ENCODE data around the gene ELP5.

The ELP5 gene

GRCh38 chr17:7253082-7253481 is 1.1 kb downstream of the ELP5 start:
- DNase-seq (ENCODE audit: extremely low read depth, insufficient read length), result no peak
- no peaks in the 10 kb centered on the region for H3K27me3 ChIP-seq (replicated peaks; ENCODE audit: control insufficient read depth, insufficient read depth, low read length)
- H3K36me3 ChIP-seq (ENCODE audit: control insufficient read depth, insufficient read depth, low read length), result peaks cover 14% of the 10 kb centered on the region
- no peak for TF ChIP-seq CTCF (IDR thresholded peaks at IDR 0.05; ENCODE audit: insufficient read depth, low read length, poor library complexity, severe bottlenecking)
- H3K4me3 ChIP-seq (replicated peaks; ENCODE audit: low read depth, low read length), result peak overlapping the region; percentile 92

GRCh38 chr17:7254511-7254910 is 2.5 kb downstream of the ELP5 start:
- H3K27me3 ChIP-seq (replicated peaks; ENCODE audit: control insufficient read depth, insufficient read depth, low read length), result no peaks in the 10 kb centered on the region
- TF ChIP-seq CTCF (IDR thresholded peaks at IDR 0.05; ENCODE audit: insufficient read depth, low read length, poor library complexity, severe bottlenecking), result no peak
- H3K36me3 ChIP-seq (ENCODE audit: control insufficient read depth, insufficient read depth, low read length), result peaks cover 18% of the 10 kb centered on the region
- DNase-seq (ENCODE audit: extremely low read depth, insufficient read length), result no peak
- H3K4me3 ChIP-seq (replicated peaks; ENCODE audit: low read depth, low read length), result no peak overlapping the region

- H3K27me3 ChIP-seq (replicated peaks; ENCODE audit: control insufficient read depth, insufficient read depth, low read length), result no peaks in the 10 kb centered on the region
- peaks cover 20% of the 10 kb centered on the region for H3K36me3 ChIP-seq (ENCODE audit: control insufficient read depth, insufficient read depth, low read length)
- DNase-seq (ENCODE audit: extremely low read depth, insufficient read length), result no peak
- no peak for TF ChIP-seq CTCF (IDR thresholded peaks at IDR 0.05; ENCODE audit: insufficient read depth, low read length, poor library complexity, severe bottlenecking)
- H3K4me3 ChIP-seq (replicated peaks; ENCODE audit: low read depth, low read length), result no peak overlapping the region
Observed at GRCh38 chr17:7256766-7257456, 4.9 kb downstream of the ELP5 start.

GRCh38 chr17:7258731-7259554 is 6.9 kb downstream of the ELP5 start:
- no peak for DNase-seq (ENCODE audit: extremely low read depth, insufficient read length)
- Histone ChIP-seq H3K36me3 (ENCODE audit: control insufficient read depth, insufficient read depth, low read length) (peaks cover 20% of the 10 kb centered on the region), H3K27me3 (replicated peaks; ENCODE audit: control insufficient read depth, insufficient read depth, low read length) (peaks cover 2% of the 10 kb centered on the region; the same call in 1 of the 2 replicates), H3K4me3 (replicated peaks; ENCODE audit: low read depth, low read length) (no peak overlapping the region)
- no peak for TF ChIP-seq CTCF (IDR thresholded peaks at IDR 0.05; ENCODE audit: insufficient read depth, low read length, poor library complexity, severe bottlenecking)

GRCh38 chr17:7259555-7259889 is 7.5 kb downstream of the ELP5 start:
- Histone ChIP-seq H3K36me3 (ENCODE audit: control insufficient read depth, insufficient read depth, low read length) (peaks cover 18% of the 10 kb centered on the region), H3K27me3 (replicated peaks; ENCODE audit: control insufficient read depth, insufficient read depth, low read length) (peaks cover 2% of the 10 kb centered on the region; the same call in 1 of the 2 replicates)

More at GRCh38 chr17:7259555-7259889, 7.5 kb downstream of the ELP5 start:
- no peak for TF ChIP-seq CTCF (IDR thresholded peaks at IDR 0.05; ENCODE audit: insufficient read depth, low read length, poor library complexity, severe bottlenecking)
- no peak for DNase-seq (ENCODE audit: extremely low read depth, insufficient read length)
- H3K4me3 ChIP-seq (replicated peaks; ENCODE audit: low read depth, low read length), result no peak overlapping the region

All from GM06990 (cell line).